A549 treated with dexamethasone at 1 μM for 4 hours (cell line): ENCODE results near the gene AZIN2. TPM values are rescaled to one million over a fixed set of nuclear protein-coding genes. Genes with fewer than 3 reads are reported as not detected.

Source experiments
- total RNA-seq: library from RNA; stranded (reverse); fragments of 200-300 nt; extraction: Qiagen RNA extraction; gene quantifications from 5 replicates; pipeline ENCODE4 v1.2.3, GENCODE V29; 2022

Gene AZIN2
- 0.67 to 0.87 TPM (median 0.86 TPM) in 5 replicates for total RNA-seq

DNA sequence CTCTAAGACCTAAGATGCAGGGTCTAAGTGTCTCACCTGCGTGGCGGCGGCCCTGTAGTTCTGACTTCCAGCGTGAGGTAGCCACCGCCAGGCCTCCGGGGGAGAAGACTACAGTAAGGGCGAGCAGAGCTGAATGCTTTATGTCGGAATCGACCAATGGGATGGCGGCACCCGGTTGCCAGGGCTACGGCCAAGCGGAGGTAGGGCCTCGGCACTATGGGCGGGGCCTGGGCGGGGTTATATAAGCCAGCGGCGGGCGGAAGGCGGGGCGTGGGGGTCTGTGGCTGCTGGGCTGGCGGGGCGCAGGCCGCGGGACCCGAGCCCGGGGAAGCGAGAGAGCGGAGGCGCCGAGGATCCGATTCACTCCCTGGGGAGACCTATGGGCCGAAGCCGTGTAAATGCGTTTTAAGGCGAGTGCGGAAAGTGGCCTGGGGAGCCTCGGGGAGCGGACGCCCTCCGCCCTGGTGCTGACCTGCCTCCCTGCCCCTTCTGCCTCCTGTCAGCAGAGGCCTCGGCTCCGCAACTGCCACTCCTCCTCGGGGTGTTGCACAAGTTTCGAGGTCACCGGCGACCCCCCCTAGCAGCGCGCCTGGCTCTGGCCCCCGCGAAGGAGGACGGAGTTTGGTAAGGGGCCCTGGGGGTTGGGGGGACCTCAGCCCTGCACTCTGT, at the start of gene AZIN2:
TSS of gene AZIN2 (plus strand) at position 269 of the 669 bp plus-strand sequence. CDS start 1,097 bp downstream, outside the sequence.

DNA sequence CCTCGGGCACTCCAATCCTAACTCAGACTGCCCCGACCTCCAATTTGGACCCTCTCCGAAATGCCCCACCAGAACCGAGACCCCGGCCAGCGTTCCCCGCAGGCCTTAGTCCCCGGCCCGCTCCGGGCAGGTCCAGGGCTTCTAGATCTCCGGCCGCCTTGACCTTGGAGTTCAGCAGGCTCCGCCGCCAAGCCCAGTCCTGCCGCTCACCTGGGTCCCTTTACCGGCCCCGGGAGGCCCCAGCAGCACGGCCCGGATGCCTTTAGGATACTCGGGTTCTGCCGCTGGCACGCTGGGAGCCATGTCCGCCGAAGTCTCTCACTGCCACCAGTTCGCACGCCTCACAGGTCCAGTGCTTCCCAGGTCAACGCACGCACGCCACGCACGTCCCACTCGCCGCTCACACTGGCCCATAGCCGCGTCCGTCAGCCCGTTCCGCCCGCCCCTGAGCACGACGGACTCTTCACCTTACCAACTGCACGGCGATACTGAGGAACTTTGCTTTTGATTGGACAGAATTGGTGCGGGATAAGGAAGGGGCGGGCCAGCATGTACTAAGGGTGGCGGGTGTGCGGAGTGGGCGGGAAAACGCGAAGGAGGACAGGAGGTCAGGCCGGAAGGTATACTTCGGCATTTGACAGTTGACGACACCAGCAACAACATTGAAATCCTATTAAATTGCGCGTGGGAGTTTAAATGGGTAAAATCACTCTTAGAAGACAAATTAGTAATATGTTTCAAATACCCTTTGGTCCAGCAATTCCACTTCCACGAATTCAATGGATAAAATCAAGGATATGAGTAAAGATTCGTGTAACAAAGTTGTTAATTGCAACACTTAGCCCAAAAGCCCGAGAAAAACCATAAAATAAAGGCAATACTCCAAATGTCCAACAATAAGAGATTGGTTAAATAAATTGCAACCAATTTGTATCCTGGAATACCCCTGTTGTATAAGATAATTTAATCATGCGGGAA, 44.1 kb upstream of the AZIN2 start, which contains the start of gene AK2:
TSS of gene AK2 (minus strand) at position 358 of the 978 bp plus-strand sequence. CDS start at position 303, 55 bp downstream.

Other genes starting within 250 kb of the AZIN2 start
- 0.13 to 0.66 TPM (median 0.35 TPM) in 5 replicates for gene FNDC5, start 210.2 kb upstream of the AZIN2 start, total RNA-seq
- gene HPCA, start 194.7 kb upstream of the AZIN2 start, total RNA-seq, result 0.19 to 0.43 TPM (median 0.26 TPM) in 5 replicates
- 24.5 to 40.0 TPM (median 39.4 TPM) in 5 replicates for gene TMEM54, start 179.8 kb upstream of the AZIN2 start, total RNA-seq
- gene RNF19B, start 116.3 kb upstream of the AZIN2 start, total RNA-seq, result 16.7 to 20.1 TPM (median 18.1 TPM) in 5 replicates
- 146 to 162 TPM (median 159 TPM) in 5 replicates for gene AK2, start 44.3 kb upstream of the AZIN2 start, total RNA-seq
- gene TRIM62, start 100.9 kb downstream of the AZIN2 start, total RNA-seq, result 1.8 to 2.4 TPM (median 2.1 TPM) in 5 replicates
- gene ZNF362, start 175.3 kb downstream of the AZIN2 start, total RNA-seq, result 7.6 to 13.0 TPM (median 11.2 TPM) in 5 replicates
- gene A3GALT2, start 239.9 kb downstream of the AZIN2 start, total RNA-seq, result not detected in 5 replicates